Left forelimb (tissue), 1 donor: ENCODE results near the gene WNT3.

Experiments
- DNase-seq: peaks from one replicate; pipeline ENCODE4 v3.0.0-alpha.2; 2018; ENCODE audit warnings: low spot score

The WNT3 gene

DNA sequence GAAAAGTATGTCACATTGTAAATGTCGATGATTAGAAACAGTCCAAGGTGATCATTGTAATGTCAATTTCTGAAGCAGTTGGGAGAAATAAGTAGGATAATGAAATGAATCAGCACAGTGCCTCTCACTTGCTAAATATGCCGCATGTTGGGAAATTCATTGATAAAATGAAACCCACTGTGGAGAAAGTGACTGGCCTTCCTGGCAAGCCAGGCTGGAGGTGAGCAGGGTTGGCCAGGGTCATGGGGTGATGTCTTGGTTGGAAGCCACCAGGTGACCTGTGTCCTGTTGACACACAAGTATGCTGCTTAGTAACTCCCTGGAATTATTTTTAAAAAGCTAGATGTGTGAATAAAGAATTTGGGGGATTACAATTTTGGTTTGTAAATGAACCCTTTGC is 18.0 kb upstream of the WNT3 start:
- no peak for DNase-seq

DNA sequence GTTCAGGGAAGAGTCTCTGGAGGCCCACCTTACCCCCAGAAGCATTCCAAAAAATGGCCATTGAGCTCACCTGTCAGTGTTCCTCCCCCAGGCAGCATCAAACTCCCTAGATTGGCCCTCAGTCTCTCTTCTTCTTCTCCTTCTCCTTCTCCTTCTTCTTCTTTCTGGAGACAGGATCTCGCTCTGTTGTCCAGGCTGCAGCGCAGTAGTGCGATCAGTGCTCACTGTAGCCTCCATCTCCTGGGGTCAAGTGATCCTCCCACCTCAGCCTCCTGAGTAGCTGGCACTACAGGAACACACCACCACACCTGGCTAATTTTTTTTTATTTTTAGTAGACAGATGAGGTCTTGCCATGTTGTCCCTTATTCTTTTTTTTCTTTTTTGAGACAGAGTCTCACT is 16.4 kb upstream of the WNT3 start:
- no peak for DNase-seq

DNA sequence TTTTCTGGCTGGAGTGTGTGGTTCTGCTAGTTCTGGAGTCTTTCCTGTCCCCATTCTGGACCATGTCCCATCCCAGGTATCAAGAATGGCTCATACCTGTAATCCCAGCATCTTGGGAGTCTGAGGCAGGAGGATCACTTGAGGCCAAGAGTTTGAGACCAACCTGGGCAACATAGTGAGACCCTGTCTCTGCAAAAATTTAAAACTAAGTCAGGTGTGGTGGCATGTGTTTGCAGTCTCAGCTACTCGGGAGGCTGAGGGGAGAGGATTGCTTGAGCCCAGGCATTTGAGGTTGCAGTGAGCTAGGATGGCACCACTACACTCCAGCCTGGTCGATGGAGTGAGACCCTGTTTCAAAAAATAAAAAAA is 15.3 kb upstream of the WNT3 start:
- DNase-seq: no peak

DNA sequence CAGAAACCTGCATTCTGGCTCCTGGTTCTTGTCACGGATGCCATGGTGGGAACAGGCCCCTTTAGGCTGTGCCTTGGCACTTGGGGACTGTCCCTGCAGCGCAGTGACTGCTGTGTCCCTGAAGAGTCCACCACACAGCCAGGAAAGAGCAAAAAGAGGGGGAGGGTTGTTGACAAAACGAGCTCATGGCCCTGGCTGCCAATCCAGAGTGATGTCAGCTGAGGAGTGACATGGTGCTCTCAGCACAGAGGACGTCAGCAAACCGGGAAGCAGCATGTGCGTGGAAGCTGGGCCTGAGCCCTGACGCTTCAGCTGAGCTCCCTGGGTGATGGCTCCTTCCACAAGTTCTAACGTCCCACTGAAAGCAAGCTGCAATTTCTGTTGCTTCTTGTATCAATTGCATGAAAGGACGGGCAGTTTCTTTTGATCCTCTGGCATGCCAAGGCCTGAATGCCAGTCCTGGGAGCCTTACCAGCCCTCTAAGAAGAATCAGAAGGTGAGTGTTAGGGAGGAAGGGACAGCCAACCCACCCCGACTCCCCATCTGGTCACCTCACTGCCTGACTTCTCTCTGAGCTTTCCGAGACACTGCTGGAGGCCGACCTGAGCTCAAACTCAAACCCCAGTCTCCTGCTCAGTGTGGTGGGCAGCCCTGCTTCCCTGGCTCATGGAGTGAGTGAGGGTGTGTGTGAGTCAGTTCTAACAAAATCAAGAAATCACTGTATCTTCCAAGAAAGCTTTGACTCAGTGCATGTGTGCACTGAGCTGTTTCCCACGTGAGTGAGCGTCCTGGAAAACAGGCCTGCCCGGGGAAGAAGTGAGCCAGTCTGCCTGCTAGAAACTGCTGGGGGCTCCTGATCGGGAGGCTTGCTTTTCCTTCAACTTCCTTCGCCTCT is 14.7 kb upstream of the WNT3 start:
- no peak for DNase-seq

GRCh38 chr17:46832331-46832821 is 13.9 kb upstream of the WNT3 start:
- no peak for DNase-seq

DNA sequence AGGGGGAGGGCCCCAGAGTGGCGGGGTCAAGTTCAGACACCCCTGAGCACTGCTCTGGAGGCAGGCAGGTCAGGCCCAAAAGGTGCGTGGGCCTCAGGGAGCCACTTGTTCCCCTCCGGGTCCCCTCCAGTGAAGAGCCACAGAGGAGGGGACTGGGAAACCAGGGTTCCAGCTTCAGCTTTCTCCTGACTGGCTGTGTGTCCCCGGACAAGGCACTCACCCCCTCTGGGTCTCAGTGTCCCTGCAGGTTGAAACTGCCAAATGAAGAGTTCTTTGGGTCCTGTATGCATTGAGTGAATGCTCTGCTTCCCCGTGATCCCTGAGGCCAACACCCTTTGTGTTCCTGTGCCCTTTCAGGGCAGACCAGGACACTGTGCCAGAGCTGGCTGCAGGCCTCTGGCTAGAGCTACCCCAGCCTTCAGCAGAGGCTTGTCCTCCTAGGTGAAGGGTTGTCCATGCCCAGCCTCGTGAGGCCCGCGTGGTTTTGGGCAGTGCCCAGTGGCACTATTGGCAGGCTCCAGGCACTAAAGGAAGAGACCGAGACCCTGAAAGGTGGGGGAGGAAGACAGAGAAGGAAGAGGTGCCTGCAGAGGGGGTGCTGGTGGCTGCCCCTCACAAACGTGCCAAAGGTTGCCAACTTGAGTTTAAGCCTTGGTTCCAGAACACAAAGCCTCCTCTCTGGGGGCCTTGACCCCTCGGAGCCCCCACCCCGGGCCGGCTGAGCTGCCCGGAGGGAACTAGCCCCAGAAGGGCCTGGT is 13.3 kb upstream of the WNT3 start:
- no peak for DNase-seq

GRCh38 chr17:46827274-46827673 is 8.8 kb upstream of the WNT3 start:
- no peak for DNase-seq

DNA sequence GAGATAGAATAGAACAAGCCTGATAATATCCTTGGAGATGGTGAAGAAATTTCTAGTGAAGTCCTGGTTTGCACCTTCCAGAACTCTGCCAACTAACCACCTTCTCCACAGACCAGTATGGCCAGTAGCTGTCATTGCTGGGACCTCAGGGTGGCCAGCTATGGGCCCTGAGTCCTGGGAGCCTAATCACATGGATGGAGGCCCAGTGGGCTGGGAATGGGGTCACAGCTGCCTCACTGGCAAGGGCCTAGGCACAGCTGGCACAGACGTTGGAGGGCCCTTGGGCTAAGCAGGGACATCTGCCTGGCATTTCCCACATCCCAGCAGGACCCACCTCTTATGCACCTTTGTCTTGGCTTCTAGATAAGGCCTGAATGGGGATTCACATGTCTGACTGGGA is 7.6 kb upstream of the WNT3 start:
- DNase-seq: no peak

GRCh38 chr17:46823657-46824056 is 5.2 kb upstream of the WNT3 start:
- no peak for DNase-seq

GRCh38 chr17:46822388-46822921 is 4.0 kb upstream of the WNT3 start:
- DNase-seq: no peak

- DNase-seq: no peak
Observed at GRCh38 chr17:46821482-46822387, 3.2 kb upstream of the WNT3 start.

DNA sequence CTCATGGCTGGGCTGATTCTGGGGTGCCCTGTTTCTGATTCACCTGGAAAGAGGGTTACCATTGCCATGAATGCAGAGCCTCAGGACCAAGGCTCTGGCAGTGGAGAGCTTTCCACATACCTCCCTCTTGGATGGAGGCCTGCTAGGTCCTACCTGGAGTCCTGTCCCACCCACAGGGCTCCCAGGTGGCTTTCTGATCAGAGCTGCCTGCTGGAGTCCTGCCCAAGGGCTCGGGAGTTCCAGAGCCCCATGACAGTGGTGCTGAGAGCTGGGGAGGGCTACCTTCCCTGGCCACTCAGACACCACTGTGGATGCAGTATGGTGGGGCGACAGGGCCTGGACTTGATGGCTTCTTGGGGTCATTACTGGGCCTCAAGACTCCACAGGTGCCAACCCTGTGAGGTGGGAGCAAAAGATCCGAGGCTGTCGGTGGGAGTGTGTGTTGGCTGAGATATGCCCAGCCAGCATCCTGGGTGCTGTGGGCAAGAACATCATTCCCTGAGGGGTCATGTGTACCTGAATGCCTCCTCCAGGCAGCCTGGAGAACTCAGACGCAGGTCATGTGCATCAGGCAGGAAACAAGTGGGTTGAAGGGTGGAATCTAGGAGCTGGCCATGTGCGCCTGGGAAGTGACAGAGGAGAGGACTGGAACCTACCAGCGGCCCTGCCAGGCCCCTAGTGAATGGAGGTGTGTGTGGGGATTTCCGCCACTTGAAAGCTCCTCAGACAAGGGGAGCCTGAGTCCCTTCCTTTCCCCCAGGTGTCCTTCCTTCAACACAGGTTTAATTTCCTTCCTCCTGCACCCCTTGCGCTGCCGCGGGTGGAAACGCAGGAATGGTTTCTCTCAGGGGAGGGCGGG is 2.3 kb upstream of the WNT3 start:
- DNase-seq: no peak

- no peak for DNase-seq
Observed at GRCh38 chr17:46819906-46820351, 1.4 kb upstream of the WNT3 start.

- DNase-seq: no peak
Observed at GRCh38 chr17:46818929-46819859, 702 bp upstream of the WNT3 start.

DNA sequence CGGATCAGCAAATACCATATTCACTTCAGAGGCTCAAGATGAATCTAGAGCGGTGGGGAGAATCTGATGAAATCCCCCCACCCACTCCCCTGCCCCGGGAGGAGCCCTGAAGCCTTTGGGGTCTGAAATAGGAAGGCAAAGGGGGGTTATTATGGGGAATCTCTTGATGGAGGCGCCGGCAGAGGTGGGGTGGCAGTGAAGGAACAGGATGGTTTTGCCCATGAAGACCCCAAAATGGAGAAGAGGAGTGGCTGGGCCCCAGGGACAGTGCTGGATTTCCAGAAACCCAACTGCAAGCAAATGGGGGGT is 637 bp downstream of the WNT3 start:
- no peak for DNase-seq

- no peak for DNase-seq
Observed at GRCh38 chr17:46817151-46817900, 1.2 kb downstream of the WNT3 start.

DNA sequence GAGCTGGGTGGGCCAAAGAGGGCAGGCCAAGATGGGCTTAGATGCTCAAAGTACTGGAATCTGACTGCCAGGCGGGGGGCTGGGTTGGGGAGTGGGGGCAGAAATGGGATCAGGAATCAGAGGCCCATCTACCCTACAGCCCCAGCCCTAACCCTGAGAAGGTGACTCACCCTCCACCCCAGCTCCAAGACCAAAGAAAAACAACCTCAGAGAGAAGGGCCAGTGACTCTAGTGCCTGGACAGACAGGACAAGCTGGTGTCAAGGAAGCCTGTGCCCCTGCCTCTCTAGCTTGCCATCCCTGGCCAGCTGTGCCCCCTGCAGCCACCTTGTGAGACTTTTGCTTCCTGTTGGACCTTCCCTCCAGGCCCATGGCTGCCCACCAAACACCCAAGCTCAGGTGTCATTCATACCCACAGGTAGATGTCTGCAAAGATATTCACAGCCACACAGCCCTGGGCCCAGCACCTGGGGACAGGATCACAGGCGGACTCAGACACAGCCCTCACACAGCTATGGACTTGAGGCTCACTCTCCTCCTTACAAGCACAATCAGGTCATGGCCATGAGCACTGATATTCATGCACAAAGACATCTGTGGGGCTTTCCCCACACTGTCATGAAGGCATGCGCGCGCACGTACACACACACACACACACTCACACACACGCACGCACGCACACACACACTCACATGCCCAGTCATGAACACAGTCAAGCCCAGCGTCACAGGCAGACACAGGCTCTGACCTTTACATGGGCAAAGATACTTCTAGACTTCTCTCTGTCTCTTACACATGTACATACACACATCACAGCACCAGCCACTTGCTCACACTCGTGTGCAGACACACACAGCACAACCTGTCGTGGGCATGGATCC is 2.8 kb downstream of the WNT3 start:
- DNase-seq: no peak

DNA sequence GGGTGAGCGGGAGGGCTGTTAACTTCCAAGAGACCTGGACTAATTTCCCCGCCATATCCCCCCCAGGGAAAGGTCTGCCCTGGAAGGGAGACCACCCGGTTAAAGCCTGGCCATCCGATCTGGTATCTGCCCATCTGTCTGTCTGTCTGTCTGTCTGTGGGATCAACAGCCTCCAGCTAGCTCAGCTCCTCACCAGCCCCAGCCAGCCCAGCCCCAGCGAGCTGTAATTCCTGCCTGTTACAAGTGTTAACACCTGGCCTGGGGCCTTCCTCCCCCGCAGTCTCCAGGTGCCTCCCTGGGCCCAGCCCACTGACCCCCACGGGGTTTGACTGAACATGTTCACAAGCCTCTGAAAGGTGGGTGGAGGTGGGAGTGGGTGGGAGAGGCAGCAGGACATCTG is 4.0 kb downstream of the WNT3 start:
- no peak for DNase-seq
